ENCODE results near the gene GPC3.

The GPC3 gene

GRCh38 chrX:133859860-133860259, 125.5 kb downstream of the GPC3 start:
- Histone ChIP-seq H3K27me3 (ENCODE audit: insufficient read depth, insufficient read length) (no peaks in the 10 kb centered on the region), H3K9ac (ENCODE audit: insufficient read length, low read depth) (no peak overlapping the region), H3K4me3 (ENCODE audit: insufficient read length, low read depth) (no peak overlapping the region), H3K4me1 (ENCODE audit: insufficient read depth, insufficient read length) (no peaks in the 10 kb centered on the region), H3K9me3 (ENCODE audit: insufficient read depth, low read length) (no peaks in the 10 kb centered on the region), H3K36me3 (ENCODE audit: insufficient read depth, insufficient read length, low read length) (no peaks in the 10 kb centered on the region)
- DNase-seq (ENCODE audit: low read depth, low spot score), result no peak
- TF ChIP-seq SUZ12 (IDR thresholded peaks at IDR 0.05; ENCODE audit: extremely low read depth, insufficient read depth, insufficient read length) (no peak), YY1 (IDR thresholded peaks at IDR 0.05; ENCODE audit: insufficient read depth, insufficient read length) (no peak), ZNF274 (IDR thresholded peaks at IDR 0.05; ENCODE audit: low read depth, low read length) (no peak)

GRCh38 chrX:133859336-133859735, 126.1 kb downstream of the GPC3 start:
- no peak for DNase-seq (ENCODE audit: low read depth, low spot score)
- Histone ChIP-seq H3K9ac (ENCODE audit: insufficient read length, low read depth) (no peak overlapping the region), H3K4me1 (ENCODE audit: insufficient read depth, insufficient read length) (no peaks in the 10 kb centered on the region), H3K36me3 (ENCODE audit: insufficient read depth, insufficient read length, low read length) (no peaks in the 10 kb centered on the region), H3K27me3 (ENCODE audit: insufficient read depth, insufficient read length) (no peaks in the 10 kb centered on the region), H3K4me3 (ENCODE audit: insufficient read length, low read depth) (no peak overlapping the region), H3K9me3 (ENCODE audit: insufficient read depth, low read length) (no peaks in the 10 kb centered on the region)
- TF ChIP-seq SUZ12 (IDR thresholded peaks at IDR 0.05; ENCODE audit: extremely low read depth, insufficient read depth, insufficient read length) (no peak), ZNF274 (IDR thresholded peaks at IDR 0.05; ENCODE audit: low read depth, low read length) (no peak), YY1 (IDR thresholded peaks at IDR 0.05; ENCODE audit: insufficient read depth, insufficient read length) (no peak)

- no peak for DNase-seq (ENCODE audit: low read depth, low spot score)
- Histone ChIP-seq H3K9ac (ENCODE audit: insufficient read length, low read depth) (no peak overlapping the region), H3K27me3 (ENCODE audit: insufficient read depth, insufficient read length) (no peaks in the 10 kb centered on the region), H3K4me1 (ENCODE audit: insufficient read depth, insufficient read length) (no peaks in the 10 kb centered on the region), H3K9me3 (ENCODE audit: insufficient read depth, low read length) (no peaks in the 10 kb centered on the region), H3K4me3 (ENCODE audit: insufficient read length, low read depth) (no peak overlapping the region), H3K36me3 (ENCODE audit: insufficient read depth, insufficient read length, low read length) (no peaks in the 10 kb centered on the region)
- TF ChIP-seq YY1 (IDR thresholded peaks at IDR 0.05; ENCODE audit: insufficient read depth, insufficient read length), result no peak
- no peak for TF ChIP-seq SUZ12 (IDR thresholded peaks at IDR 0.05; ENCODE audit: extremely low read depth, insufficient read depth, insufficient read length)
- no peak for TF ChIP-seq ZNF274 (IDR thresholded peaks at IDR 0.05; ENCODE audit: low read depth, low read length)
Measured at GRCh38 chrX:133857640-133858269, 127.6 kb downstream of the GPC3 start.

- H3K36me3 ChIP-seq (ENCODE audit: insufficient read depth, insufficient read length, low read length), result no peaks in the 10 kb centered on the region
- no peaks in the 10 kb centered on the region for H3K9me3 ChIP-seq (ENCODE audit: insufficient read depth, low read length)
- DNase-seq (ENCODE audit: low read depth, low spot score), result no peak
- no peak overlapping the region for H3K4me3 ChIP-seq (ENCODE audit: insufficient read length, low read depth)
- no peaks in the 10 kb centered on the region for H3K27me3 ChIP-seq (ENCODE audit: insufficient read depth, insufficient read length)
- H3K4me1 ChIP-seq (ENCODE audit: insufficient read depth, insufficient read length), result no peaks in the 10 kb centered on the region
- no peak overlapping the region for H3K9ac ChIP-seq (ENCODE audit: insufficient read length, low read depth)
- TF ChIP-seq YY1 (IDR thresholded peaks at IDR 0.05; ENCODE audit: insufficient read depth, insufficient read length) (no peak), SUZ12 (IDR thresholded peaks at IDR 0.05; ENCODE audit: extremely low read depth, insufficient read depth, insufficient read length) (no peak), ZNF274 (IDR thresholded peaks at IDR 0.05; ENCODE audit: low read depth, low read length) (no peak)
Measured at GRCh38 chrX:133856819-133857218, 128.6 kb downstream of the GPC3 start.

- Histone ChIP-seq H3K9ac (ENCODE audit: insufficient read length, low read depth) (no peak overlapping the region), H3K4me1 (ENCODE audit: insufficient read depth, insufficient read length) (no peaks in the 10 kb centered on the region), H3K9me3 (ENCODE audit: insufficient read depth, low read length) (no peaks in the 10 kb centered on the region), H3K27me3 (ENCODE audit: insufficient read depth, insufficient read length) (no peaks in the 10 kb centered on the region), H3K36me3 (ENCODE audit: insufficient read depth, insufficient read length, low read length) (no peaks in the 10 kb centered on the region), H3K4me3 (ENCODE audit: insufficient read length, low read depth) (no peak overlapping the region)
- TF ChIP-seq SUZ12 (IDR thresholded peaks at IDR 0.05; ENCODE audit: extremely low read depth, insufficient read depth, insufficient read length) (no peak), ZNF274 (IDR thresholded peaks at IDR 0.05; ENCODE audit: low read depth, low read length) (no peak)
- no peak for DNase-seq (ENCODE audit: low read depth, low spot score)
Measured at GRCh38 chrX:133854290-133854689, 131.1 kb downstream of the GPC3 start.

- H3K4me1 ChIP-seq (ENCODE audit: insufficient read depth, insufficient read length), result no peaks in the 10 kb centered on the region
- no peaks in the 10 kb centered on the region for H3K27me3 ChIP-seq (ENCODE audit: insufficient read depth, insufficient read length)
- H3K9me3 ChIP-seq (ENCODE audit: insufficient read depth, low read length), result no peaks in the 10 kb centered on the region
- no peaks in the 10 kb centered on the region for H3K36me3 ChIP-seq (ENCODE audit: insufficient read depth, insufficient read length, low read length)
- no peak overlapping the region for H3K9ac ChIP-seq (ENCODE audit: insufficient read length, low read depth)
- H3K4me3 ChIP-seq (ENCODE audit: insufficient read length, low read depth), result no peak overlapping the region
- no peak for DNase-seq (ENCODE audit: low read depth, low spot score)
- TF ChIP-seq ZNF274 (IDR thresholded peaks at IDR 0.05; ENCODE audit: low read depth, low read length) (no peak), SUZ12 (IDR thresholded peaks at IDR 0.05; ENCODE audit: extremely low read depth, insufficient read depth, insufficient read length) (no peak), YY1 (IDR thresholded peaks at IDR 0.05; ENCODE audit: insufficient read depth, insufficient read length) (no peak)
Measured at GRCh38 chrX:133852837-133853356, 132.5 kb downstream of the GPC3 start.

- H3K9ac ChIP-seq (ENCODE audit: insufficient read length, low read depth), result no peak overlapping the region
- no peak overlapping the region for H3K4me3 ChIP-seq (ENCODE audit: insufficient read length, low read depth)
- H3K9me3 ChIP-seq (ENCODE audit: insufficient read depth, low read length), result no peaks in the 10 kb centered on the region
- no peaks in the 10 kb centered on the region for H3K27me3 ChIP-seq (ENCODE audit: insufficient read depth, insufficient read length)
- TF ChIP-seq ZNF274 (IDR thresholded peaks at IDR 0.05; ENCODE audit: low read depth, low read length) (no peak), YY1 (IDR thresholded peaks at IDR 0.05; ENCODE audit: insufficient read depth, insufficient read length) (no peak), SUZ12 (IDR thresholded peaks at IDR 0.05; ENCODE audit: extremely low read depth, insufficient read depth, insufficient read length) (no peak)
- no peaks in the 10 kb centered on the region for H3K36me3 ChIP-seq (ENCODE audit: insufficient read depth, insufficient read length, low read length)
- no peaks in the 10 kb centered on the region for H3K4me1 ChIP-seq (ENCODE audit: insufficient read depth, insufficient read length)
- no peak for DNase-seq (ENCODE audit: low read depth, low spot score)
Measured at GRCh38 chrX:133852401-133852800, 133.0 kb downstream of the GPC3 start.
